Glomerular endothelial cell (primary cell): ENCODE measurements around the gene KLHL21. TPM values are rescaled to one million over a fixed set of nuclear protein-coding genes. Genes with fewer than 3 reads are reported as not detected.
"Not testable (repeated sequence)": the region's sequence is repeated elsewhere in the genome, so short reads cannot be mapped to it uniquely, and the experiment has no call there.

Experiments
- DNase-seq: peaks from one replicate; pipeline ENCODE4 v3.0.0-alpha.2; 2011; ENCODE audit warnings: low read depth, low spot score; ENCODE audit errors: extremely low read depth
- total RNA-seq: library from RNA; depleted of rRNA; stranded (reverse); fragments of >200 nt; gene quantifications from 2 replicates; pipeline ENCODE4 v1.2.3, GENCODE V29; 2015

KLHL21 gene
- total RNA-seq, 1 donor from 2014 or later: 31.5 TPM

- DNase-seq: no peak
Observed at GRCh38 chr1:6585081-6585722, 17.5 kb downstream of the KLHL21 start.

DNA sequence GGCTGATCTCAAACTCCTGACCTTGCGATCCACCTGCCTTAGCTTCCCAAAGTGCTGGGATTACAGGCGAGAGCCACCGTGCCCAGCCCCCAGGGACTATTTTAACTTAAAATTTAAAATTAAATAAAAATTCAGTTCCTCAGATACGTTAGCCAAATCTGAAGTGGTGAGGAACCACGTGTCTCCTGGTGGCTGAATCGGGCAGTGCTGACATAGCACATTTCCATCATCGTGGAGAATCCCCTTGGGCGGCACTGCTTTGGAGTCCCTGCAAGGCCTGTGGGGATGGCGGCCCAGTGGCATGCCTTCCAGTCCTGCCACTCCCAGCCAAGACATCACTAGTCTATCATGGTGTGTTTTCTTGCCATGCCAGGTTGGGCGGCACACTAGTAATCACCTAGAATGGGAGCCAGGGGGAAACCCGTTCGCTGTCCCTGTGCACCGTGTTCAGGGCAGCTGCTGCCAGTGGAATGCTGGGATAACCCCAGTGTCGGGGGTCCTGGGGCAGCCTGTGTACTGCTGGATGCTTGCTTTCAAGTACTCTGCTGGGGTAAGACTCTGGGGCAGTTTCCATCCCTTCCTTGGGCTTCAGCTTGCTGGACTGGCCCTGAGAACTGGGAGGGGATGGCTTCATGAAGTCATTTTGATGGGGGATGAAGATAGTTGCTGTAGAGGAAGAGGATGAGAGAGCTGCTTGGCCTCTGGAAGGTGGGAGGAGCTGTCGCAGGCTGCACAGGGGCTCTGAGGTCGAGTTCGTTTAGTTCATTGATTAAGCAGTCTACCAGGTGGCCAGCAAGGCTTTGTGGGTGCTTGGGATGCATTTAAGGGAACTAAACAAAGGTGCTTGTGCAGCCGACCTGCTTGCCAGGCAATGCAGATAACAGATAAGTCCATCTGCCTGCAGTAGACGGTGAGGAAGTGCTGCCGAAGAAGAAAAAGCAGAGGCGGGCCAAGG, 18.3 kb downstream of the KLHL21 start:
- DNase-seq: no peak

DNA sequence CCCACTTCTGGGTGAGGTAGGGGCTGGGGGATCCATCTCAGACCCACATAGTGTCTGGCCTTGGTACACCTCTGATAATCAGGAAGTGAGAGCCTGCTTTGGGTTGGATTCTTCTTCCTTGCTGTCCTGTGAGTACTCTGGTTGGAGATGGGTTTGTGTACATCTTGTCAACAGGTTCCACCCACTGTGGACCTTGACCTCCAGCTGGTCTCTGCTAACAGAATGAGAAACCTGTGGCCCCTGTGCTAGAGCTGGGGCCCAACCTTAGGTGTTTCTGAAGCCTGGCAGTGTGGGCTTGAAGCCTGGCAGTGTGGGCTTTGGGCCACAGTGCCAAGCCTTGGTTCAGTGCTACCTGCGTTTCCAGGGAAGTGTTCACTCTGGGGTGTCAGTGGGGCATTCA, 20.3 kb downstream of the KLHL21 start:
- no peak for DNase-seq

DNA sequence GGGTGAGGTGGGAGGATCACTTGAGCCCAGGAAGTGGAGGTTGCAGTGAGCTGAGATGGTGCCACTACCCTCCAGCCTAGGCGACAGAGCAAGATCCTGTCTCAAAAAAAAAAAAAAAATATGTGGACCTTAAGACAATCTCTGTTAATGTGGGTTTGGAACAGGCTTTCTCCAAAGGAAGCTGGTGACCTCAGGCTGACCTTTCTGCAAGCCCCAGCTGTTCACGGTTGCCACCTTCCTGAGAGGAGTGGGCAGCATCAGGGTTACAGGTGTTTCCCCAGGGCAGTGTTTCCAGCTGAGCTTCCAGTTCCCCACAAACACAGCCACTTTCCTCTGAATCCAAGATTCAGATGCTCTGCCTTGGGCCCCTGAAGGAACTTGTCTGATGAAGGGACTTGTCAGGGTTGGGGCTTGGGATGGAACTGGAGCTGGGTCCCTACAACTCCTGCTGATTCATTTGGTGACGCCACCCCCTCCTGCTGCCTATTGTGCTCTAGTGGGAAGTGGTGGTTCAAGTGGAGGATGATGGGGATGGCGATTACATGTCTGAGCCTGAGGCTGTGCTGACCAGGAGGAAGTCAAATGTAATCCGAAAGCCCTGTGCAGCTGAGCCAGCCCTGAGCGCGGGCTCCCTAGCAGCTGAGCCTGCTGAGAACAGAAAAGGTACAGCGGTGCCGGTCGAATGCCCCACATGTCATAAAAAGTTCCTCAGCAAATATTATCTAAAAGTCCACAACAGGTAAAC, 20.9 kb downstream of the KLHL21 start:
- no peak for DNase-seq

DNA sequence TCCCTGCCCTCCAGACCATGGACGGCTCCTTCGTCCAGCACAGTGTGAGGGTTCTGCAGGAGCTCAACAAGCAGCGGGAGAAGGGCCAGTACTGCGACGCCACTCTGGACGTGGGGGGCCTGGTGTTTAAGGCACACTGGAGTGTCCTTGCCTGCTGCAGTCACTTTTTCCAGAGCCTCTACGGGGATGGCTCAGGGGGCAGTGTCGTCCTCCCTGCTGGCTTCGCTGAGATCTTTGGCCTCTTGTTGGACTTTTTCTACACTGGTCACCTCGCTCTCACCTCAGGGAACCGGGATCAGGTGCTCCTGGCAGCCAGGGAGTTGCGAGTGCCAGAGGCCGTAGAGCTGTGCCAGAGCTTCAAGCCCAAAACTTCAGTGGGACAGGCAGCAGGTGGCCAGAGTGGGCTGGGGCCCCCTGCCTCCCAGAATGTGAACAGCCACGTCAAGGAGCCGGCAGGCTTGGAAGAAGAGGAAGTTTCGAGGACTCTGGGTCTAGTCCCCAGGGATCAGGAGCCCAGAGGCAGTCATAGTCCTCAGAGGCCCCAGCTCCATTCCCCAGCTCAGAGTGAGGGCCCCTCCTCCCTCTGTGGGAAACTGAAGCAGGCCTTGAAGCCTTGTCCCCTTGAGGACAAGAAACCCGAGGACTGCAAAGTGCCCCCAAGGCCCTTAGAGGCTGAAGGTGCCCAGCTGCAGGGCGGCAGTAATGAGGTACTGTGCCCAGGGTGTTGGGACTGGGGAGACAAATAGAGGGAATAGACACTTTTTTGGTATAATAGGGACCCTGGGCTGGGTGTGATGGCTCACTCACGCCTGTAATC, 21.9 kb downstream of the KLHL21 start:
- no peak for DNase-seq

GRCh38 chr1:6580119-6580592, 22.5 kb downstream of the KLHL21 start:
- DNase-seq: no peak

GRCh38 chr1:6579374-6580118, 23.1 kb downstream of the KLHL21 start, which contains the start of gene ZBTB48:
Gene ZBTB48, plus strand, starts transcription at chr1:6579994. Its CDS starts 616 bp downstream, at chr1:6580610.
- no peak for DNase-seq

DNA sequence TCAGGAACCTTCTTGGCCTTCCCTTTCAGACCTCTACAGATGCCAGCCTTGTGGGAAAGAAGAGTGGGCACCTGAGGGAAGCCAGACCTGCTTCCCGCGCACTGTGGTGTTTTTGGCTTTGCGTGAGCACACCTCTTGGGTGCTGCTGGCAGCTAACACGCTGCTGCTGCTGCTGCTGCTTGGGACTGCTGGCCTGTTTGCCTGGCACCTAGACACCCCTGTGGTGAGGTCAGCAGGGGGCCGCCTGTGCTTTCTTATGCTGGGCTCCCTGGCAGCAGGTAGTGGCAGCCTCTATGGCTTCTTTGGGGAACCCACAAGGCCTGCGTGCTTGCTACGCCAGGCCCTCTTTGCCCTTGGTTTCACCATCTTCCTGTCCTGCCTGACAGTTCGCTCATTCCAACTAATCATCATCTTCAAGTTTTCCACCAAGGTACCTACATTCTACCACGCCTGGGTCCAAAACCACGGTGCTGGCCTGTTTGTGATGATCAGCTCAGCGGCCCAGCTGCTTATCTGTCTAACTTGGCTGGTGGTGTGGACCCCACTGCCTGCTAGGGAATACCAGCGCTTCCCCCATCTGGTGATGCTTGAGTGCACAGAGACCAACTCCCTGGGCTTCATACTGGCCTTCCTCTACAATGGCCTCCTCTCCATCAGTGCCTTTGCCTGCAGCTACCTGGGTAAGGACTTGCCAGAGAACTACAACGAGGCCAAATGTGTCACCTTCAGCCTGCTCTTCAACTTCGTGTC, 23.9 kb downstream of the KLHL21 start:
- DNase-seq: no peak

DNA sequence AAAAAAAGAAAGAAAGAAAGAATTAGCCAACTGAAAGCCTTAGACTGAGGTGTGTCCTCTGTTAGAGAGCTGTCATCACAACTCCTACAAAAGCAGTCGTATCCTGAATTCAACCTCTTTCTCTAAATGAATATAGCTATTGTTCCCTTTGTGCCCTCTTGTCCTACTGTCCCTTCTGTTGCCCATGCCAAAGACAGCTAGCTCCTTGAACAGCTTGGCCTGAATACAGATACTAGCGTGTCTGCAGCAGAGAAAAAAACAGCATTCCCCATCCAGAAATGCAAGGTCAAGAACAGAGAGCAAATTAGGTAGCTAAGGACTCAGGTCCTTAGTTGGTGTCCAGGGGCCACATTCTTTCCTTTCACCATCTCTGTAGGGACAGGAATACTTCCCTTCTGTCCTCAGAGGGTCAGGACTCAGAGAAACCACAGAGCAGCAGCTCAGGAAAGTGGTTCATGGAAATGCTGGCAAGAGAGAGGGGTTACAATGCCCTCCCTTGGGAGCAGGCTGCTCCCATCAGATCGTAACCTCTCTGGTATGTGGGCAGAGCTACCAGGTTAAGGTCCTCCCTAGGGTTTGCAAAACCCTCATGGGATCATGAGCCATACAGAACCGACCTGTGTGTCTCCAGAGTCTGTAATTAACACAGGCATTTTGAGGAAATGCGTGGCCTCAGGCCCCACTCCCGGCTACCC, 24.7 kb downstream of the KLHL21 start:
- no peak for DNase-seq

GRCh38 chr1:6574818-6575217, 27.9 kb downstream of the KLHL21 start:
- no peak for DNase-seq

DNA sequence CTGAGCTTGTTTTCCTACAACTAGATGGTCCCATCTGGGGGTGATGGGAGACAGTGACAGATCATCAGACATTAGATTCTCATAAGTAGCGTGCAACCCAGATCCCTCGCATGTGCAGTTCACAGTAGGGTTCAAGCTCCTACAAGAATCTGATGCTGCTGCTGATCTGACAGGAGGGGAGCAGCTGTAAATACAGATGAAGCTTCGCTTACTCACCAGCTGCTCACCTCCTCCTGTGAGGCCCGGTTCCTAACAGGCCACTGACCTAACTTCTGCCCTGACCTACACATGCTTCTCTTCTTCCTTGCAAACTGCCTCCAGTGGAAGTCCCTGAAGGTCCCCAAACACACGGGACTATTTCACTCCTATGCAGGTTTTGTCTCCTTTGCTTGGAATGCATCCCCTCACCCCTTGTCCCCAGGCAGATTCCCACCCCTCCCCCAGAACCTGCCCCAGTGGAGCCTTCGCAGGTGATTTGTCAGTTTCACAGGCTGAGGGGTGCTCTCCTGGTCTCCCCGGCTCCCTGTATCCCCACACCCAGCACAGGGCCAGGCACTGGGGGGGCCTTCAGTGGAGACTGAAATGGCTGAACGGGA, 28.5 kb downstream of the KLHL21 start:
- no peak for DNase-seq

- DNase-seq: no peak
Observed at GRCh38 chr1:6572653-6573383, 29.9 kb downstream of the KLHL21 start.

GRCh38 chr1:6570987-6571386, 31.7 kb downstream of the KLHL21 start:
- no peak for DNase-seq

GRCh38 chr1:6570100-6570499, 32.6 kb downstream of the KLHL21 start:
- no peak for DNase-seq

GRCh38 chr1:6569033-6569432, 33.6 kb downstream of the KLHL21 start:
- DNase-seq: no peak

DNA sequence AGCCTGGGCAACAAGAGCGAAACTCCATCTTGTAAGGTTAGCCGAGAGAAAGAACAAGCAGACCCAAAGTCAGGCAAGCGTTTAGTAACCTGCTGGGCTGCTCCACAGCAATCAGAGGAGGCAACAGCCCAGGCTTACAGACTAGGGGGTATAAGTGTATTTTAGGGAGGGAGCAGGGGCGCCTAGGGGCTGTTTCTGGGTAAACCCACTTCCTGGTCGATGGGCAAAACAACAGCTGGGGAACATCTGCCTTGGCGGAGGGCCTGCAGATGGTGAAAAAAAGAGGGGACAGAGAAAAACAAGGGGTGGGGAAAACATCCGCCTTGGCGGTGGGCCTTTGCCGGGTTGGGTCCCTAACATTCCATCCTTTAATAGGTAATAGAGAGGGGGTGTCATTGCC, 42.4 kb downstream of the KLHL21 start:
- no peak for DNase-seq

- DNase-seq: not testable (repeated sequence)
Observed at GRCh38 chr1:6559161-6559560, 43.5 kb downstream of the KLHL21 start.
